NCI-H526 treated with DMSO at 0.1 percent for 48 hours (cell line): ENCODE results near the gene PTH2.

Experiments used
- DNase-seq: peaks from one replicate; lab custom pipeline; 2025; lab: John Stamatoyannopoulos, UW

Gene PTH2

GRCh38 chr19:49409441-49410029 lies 13.7 kb downstream of the PTH2 start:
- no peak for DNase-seq

- DNase-seq = no peak
Measured at GRCh38 chr19:49408816-49409440, 14.3 kb downstream of the PTH2 start.

- no peak for DNase-seq
Measured at GRCh38 chr19:49407482-49408015, 15.7 kb downstream of the PTH2 start.

GRCh38 chr19:49407079-49407478 lies 16.2 kb downstream of the PTH2 start:
- DNase-seq = no peak

- DNase-seq = peak; percentile 5
Measured at GRCh38 chr19:49403404-49404187, 19.6 kb downstream of the PTH2 start.

GRCh38 chr19:49400029-49400428 lies 23.2 kb downstream of the PTH2 start:
- DNase-seq = no peak

GRCh38 chr19:49398931-49399330 lies 24.3 kb downstream of the PTH2 start:
- no peak for DNase-seq

GRCh38 chr19:49398001-49398615 lies 25.1 kb downstream of the PTH2 start:
- DNase-seq = no peak

- DNase-seq = no peak
Measured at GRCh38 chr19:49396738-49397505, 26.3 kb downstream of the PTH2 start.

GRCh38 chr19:49395581-49396407 lies 27.4 kb downstream of the PTH2 start:
- DNase-seq = no peak

- DNase-seq = no peak
Measured at GRCh38 chr19:49393881-49394280, 29.4 kb downstream of the PTH2 start.

GRCh38 chr19:49391581-49392399 lies 31.5 kb downstream of the PTH2 start:
- DNase-seq = peak; percentile 57

- no peak for DNase-seq
Measured at GRCh38 chr19:49390929-49391359, 32.3 kb downstream of the PTH2 start.

GRCh38 chr19:49390131-49390928 lies 32.9 kb downstream of the PTH2 start:
- DNase-seq = no peak

GRCh38 chr19:49389406-49389805 lies 33.8 kb downstream of the PTH2 start:
- no peak for DNase-seq

- peak; percentile 56 for DNase-seq
Measured at GRCh38 chr19:49387936-49388372, 35.3 kb downstream of the PTH2 start, which contains the start of gene KASH5. KASH5 (plus strand) TSS chr19:49388249; CDS start chr19:49390884, 2,635 bp downstream.

GRCh38 chr19:49383599-49383998 lies 39.6 kb downstream of the PTH2 start:
- no peak for DNase-seq

- DNase-seq = no peak
Measured at GRCh38 chr19:49382639-49383038, 40.6 kb downstream of the PTH2 start.

GRCh38 chr19:49380391-49380790 lies 42.9 kb downstream of the PTH2 start:
- DNase-seq = no peak
